OCI-LY7 (cell line): ENCODE measurements around the gene CACNA1B.

Source experiments
- EZH2phosphoT487 ChIP-seq: fragments of 200-600 bp; sonication (generic); IDR thresholded peaks from 2 replicates; pipeline ENCODE4 v1.6.1; 2018; ENCODE audit warnings: low read depth, borderline replicate concordance, mild to moderate bottlenecking, mixed run types, antibody characterized with exemption, low read length, moderate library complexity, mixed read lengths
- TF ChIP-seq, protein P1 (sequence below): fragments of 200-600 bp; sonication (generic); conservative IDR thresholded peaks from 2 replicates; pipeline ENCODE4 v1.5.1; 2014; ENCODE audit warnings: mild to moderate bottlenecking, antibody characterized with exemption, low read length, moderate library complexity, mixed read lengths

- TF ChIP-seq, protein P1, sequence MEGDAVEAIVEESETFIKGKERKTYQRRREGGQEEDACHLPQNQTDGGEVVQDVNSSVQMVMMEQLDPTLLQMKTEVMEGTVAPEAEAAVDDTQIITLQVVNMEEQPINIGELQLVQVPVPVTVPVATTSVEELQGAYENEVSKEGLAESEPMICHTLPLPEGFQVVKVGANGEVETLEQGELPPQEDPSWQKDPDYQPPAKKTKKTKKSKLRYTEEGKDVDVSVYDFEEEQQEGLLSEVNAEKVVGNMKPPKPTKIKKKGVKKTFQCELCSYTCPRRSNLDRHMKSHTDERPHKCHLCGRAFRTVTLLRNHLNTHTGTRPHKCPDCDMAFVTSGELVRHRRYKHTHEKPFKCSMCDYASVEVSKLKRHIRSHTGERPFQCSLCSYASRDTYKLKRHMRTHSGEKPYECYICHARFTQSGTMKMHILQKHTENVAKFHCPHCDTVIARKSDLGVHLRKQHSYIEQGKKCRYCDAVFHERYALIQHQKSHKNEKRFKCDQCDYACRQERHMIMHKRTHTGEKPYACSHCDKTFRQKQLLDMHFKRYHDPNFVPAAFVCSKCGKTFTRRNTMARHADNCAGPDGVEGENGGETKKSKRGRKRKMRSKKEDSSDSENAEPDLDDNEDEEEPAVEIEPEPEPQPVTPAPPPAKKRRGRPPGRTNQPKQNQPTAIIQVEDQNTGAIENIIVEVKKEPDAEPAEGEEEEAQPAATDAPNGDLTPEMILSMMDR = no peak
- TF ChIP-seq EZH2phosphoT487 = no peak
Observed at GRCh38 chr9:138007566-138007917, 130.0 kb downstream of the CACNA1B start.
